Stimulated activated naive CD8-positive, alpha-beta T cell treated with anti-CD3 and anti-CD28 coated beads, Interleukin-15, amount 100 ng/mL, for 72 hours (primary cell): ENCODE results near the gene SDR42E1.
"Not testable (repeated sequence)": the region's sequence is repeated elsewhere in the genome, so short reads cannot be mapped to it uniquely, and the experiment has no call there.

Experiments
- ATAC-seq: fragments of 150-1000 bp; cut with Tn5 transposase; 2 replicates; pipeline ENCODE4 v1.10.0; 2021; ENCODE audit warnings: mild to moderate bottlenecking, moderate library complexity
- DNase-seq, 2 donors: peaks; one replicate each; pipeline ENCODE4 v3.0.0; 2021 to 2022
- H3K27ac Mint-ChIP-seq, 2 donors: one replicate each; pipeline ENCODE4 v1.8.0; 2022; ENCODE audit warnings: mild to moderate bottlenecking in 2 of 2, mixed read lengths in 2 of 2, moderate library complexity in 2 of 2
- H3K27me3 Mint-ChIP-seq: one replicate; pipeline ENCODE4 v1.8.0; 2022; ENCODE audit warnings: mixed read lengths
- H3K4me1 Mint-ChIP-seq: one replicate; pipeline ENCODE4 v1.8.0; 2022; ENCODE audit warnings: mild to moderate bottlenecking, mixed read lengths
- H3K4me3 Mint-ChIP-seq, 2 donors: one replicate each; pipeline ENCODE4 v1.8.0; 2022; ENCODE audit warnings: mild to moderate bottlenecking in 2 of 2, mixed read lengths in 2 of 2, moderate library complexity in 1 of 2
- H3K9me3 Mint-ChIP-seq, 2 donors: one replicate each; pipeline ENCODE4 v1.8.0; 2022; ENCODE audit warnings: mixed read lengths in 2 of 2

SDR42E1 gene

DNA sequence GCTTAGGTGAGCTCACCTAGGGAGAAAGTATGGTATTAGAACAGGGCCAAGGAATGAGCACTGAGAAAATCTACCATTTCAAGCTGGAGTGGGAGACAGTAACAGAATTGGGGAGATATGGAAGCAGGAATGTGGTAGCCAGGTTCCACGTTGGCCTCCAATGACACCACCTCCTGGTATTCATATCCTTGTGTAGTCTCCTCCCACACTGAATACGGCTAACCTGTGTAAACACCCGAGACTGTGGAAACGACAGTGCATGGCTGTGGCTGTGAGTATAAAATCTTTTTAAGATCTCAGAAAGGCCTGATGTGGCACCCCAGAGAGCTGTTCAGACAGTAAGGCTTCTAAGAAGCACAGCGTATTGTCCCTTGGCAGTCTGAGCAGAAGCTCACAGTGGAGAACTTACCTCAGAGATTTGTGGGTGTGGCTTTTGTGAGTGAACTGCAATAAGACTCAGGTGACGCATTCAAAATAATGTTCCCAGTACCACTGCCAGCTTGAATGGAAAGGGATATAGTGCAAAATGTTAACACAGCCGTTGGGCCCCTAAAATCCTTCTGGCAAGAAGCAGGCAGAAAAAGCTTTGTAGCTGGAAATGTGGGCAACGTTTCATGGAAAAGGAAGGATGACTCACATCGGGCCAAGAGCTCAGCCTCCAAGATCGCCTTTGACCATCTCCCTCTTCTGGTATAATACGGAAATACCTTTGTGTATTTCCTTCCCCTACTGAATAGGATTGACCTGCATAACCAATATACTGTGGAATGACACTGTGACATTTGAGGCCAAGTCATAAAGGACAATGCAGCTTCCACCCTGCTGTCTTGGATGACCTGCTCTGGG, 14.4 kb downstream of the SDR42E1 start:
- Mint-ChIP-seq H3K9me3 (no peaks in the 10 kb centered on the region), H3K4me3 (no peak overlapping the region), H3K27ac (no peak overlapping the region), H3K27me3 (no peaks in the 10 kb centered on the region), H3K4me1 (no peaks in the 10 kb centered on the region)
- DNase-seq = no peak
- no peak for ATAC-seq

DNA sequence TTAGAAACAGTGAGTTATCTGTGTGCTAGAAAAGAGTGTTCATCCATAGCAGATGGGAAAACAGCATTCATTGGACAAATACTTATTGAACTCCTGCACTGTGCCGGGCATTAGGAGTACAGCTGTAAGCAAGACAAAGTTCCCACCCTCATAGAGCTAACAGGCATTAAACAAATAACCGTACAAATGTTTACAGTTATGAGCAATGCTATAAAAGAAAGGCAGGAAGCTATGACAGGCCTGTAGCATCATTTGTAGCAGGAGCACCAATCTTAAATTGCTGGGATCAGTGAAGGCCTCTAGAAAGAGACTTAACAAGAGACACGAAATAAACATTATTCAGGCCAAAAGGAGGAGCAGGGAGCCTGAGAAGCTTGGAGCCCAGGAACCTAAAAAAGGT, 15.6 kb downstream of the SDR42E1 start:
- no peak for DNase-seq
- no peak for ATAC-seq
- H3K27ac Mint-ChIP-seq = peak overlapping the region in 1 of 2 donors; percentile 66
- H3K27me3 Mint-ChIP-seq = no peaks in the 10 kb centered on the region
- no peak overlapping the region for H3K4me3 Mint-ChIP-seq
- H3K9me3 Mint-ChIP-seq = no peaks in the 10 kb centered on the region
- H3K4me1 Mint-ChIP-seq = no peaks in the 10 kb centered on the region

DNA sequence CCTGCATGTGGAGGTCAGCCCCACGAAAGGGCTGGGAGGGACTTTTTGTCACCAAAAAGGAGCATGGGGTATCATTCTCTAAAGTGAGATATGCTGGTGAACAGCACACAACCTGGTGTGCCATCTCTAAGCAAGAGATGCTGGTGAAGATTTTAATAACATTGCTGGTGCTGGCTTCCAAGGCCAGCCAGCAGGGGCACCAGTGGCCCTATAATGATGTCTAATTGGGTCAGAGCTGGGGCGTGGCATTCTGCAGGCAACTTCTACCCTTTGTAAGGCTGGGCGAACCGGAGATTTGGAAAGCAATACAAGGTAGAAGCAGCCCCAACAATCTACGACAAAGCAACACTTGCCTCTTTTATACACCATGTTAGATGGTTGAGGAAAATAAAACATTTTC, 16.8 kb downstream of the SDR42E1 start:
- Mint-ChIP-seq H3K4me3 (no peak overlapping the region), H3K27me3 (no peaks in the 10 kb centered on the region), H3K27ac (no peak overlapping the region), H3K9me3 (no peaks in the 10 kb centered on the region), H3K4me1 (no peaks in the 10 kb centered on the region)
- ATAC-seq = no peak
- DNase-seq = no peak

DNA sequence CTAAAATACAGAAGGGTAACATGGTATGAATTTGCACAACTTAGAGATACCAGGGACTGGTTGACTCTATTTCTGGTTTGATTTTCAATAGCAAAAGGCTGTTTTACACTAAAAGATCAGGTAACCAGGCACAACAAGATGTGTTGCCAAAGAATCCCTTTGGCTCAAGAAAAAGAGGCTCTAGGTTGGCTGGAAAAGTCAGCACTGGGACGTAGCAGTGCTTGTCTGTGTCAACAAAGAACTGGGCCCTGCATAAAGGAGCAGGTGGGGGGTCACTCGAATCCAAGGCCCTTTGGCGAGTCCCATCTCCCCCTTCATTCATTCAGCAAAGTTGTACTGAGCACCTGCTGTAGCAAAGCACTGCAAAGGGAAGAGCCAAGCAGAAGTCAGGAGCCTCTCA, 18.4 kb downstream of the SDR42E1 start:
- no peaks in the 10 kb centered on the region for H3K27me3 Mint-ChIP-seq
- DNase-seq (no peak), ATAC-seq (no peak)
- no peaks in the 10 kb centered on the region for H3K9me3 Mint-ChIP-seq
- no peak overlapping the region for H3K4me3 Mint-ChIP-seq
- no peak overlapping the region for H3K27ac Mint-ChIP-seq
- H3K4me1 Mint-ChIP-seq = no peaks in the 10 kb centered on the region

DNA sequence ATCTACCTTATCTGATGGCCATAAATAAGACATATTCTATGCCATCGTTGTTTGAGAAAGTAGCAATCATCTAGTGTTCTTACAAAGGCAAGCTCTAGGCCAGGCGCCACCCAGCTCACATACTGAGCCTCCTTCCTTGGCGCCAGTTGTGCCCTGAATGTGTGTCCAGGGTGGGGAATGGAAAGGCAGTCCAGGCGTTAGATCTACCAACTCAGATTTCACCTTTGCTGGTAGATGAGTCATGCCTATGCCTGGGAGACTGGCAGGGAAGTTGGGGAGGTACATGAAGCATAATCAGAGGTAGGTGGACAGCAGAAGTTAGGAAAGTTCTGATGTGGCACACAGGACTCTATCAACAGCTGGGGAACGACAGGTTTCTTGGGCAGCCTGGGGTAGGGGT, 23.6 kb downstream of the SDR42E1 start:
- no peaks in the 10 kb centered on the region for H3K9me3 Mint-ChIP-seq
- no peak overlapping the region for H3K4me3 Mint-ChIP-seq

DNA sequence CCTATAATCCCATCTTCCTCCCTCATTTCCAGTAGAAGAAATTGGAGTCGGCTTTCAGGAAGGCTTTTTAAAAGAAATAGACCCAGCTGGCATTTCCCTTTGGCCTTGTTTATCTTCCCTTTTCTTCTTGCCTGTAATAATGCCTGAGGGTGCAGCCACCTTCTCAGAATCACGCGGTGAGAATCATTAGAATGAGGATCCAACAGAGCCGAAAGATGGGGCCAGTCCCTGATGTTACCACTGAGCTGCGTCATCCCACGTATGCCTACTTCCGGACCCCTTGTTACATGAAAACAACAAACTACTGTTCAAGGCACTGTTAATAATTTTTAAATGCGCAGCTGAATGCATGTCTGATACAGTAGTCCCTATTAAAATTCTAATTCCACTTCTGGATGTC, 24.1 kb downstream of the SDR42E1 start:
- Mint-ChIP-seq H3K4me3 (no peak overlapping the region), H3K27me3 (peaks cover 8% of the 10 kb centered on the region), H3K4me1 (no peaks in the 10 kb centered on the region), H3K9me3 (no peaks in the 10 kb centered on the region), H3K27ac (no peak overlapping the region)
- DNase-seq (no peak), ATAC-seq (no peak)

More for the DNA sequence above, 23.6 kb downstream of the SDR42E1 start:
- DNase-seq (no peak), ATAC-seq (no peak)
- no peak overlapping the region for H3K27ac Mint-ChIP-seq
- H3K4me1 Mint-ChIP-seq = no peaks in the 10 kb centered on the region
- H3K27me3 Mint-ChIP-seq = peaks cover 8% of the 10 kb centered on the region

DNA sequence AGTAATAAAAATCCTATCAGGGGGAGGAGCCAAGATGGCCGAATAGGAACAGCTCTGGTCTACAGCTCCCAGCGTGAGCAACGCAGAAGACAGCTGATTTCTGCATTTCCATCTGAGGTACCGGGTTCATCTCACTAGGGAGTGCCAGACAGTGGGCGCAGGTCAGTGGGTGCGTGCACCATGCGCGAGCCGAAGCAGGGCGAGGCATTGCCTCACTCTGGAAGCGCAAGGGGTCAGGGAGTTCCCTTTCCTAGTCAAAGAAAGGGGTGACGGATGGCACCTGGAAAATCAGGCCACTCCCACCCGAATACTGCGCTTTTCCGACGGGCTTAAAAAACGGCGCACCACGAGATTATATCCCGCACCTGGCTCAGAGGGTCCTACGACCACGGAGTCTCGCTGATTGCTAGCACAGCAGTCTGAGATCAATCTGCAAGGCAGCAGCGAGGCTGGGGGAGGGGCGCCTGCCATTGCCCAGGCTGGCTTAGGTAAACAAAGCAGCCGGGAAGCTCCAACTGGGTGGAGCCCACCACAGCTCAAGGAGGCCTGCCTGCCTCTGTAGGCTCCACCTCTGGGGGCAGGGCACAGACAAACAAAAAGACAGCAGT, 33.8 kb downstream of the SDR42E1 start:
- not testable (repeated sequence) for H3K4me1 Mint-ChIP-seq, ATAC-seq, DNase-seq, H3K27ac Mint-ChIP-seq, H3K27me3 Mint-ChIP-seq, H3K4me3 Mint-ChIP-seq
- H3K9me3 Mint-ChIP-seq = peaks cover 19 to 28% of the 10 kb centered on the region in 2 donors

DNA sequence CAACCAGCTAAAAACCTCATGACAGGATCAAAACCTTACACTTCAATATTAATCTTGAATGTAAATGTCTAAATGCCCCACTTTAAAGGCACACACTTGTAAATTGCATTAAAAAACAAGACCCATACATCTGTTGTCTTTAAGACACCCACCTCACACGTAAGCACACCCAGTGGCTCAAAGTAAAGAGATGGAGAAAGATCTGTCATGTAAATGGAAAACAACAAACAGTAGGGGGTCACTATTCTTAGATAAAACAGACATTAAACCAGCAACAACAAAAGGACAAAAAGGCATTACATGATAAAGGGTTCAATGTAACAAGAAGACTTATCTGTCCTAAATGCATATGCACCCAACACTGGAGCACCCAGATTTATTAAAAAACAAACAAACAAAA, 35.6 kb downstream of the SDR42E1 start:
- no peak overlapping the region for H3K4me3 Mint-ChIP-seq
- H3K4me1 Mint-ChIP-seq = no peaks in the 10 kb centered on the region
- H3K27me3 Mint-ChIP-seq = peaks cover 5% of the 10 kb centered on the region
- DNase-seq = no peak
- H3K27ac Mint-ChIP-seq = no peak overlapping the region
- no peak for ATAC-seq
- peaks cover 36 to 46% of the 10 kb centered on the region in 2 donors for H3K9me3 Mint-ChIP-seq

DNA sequence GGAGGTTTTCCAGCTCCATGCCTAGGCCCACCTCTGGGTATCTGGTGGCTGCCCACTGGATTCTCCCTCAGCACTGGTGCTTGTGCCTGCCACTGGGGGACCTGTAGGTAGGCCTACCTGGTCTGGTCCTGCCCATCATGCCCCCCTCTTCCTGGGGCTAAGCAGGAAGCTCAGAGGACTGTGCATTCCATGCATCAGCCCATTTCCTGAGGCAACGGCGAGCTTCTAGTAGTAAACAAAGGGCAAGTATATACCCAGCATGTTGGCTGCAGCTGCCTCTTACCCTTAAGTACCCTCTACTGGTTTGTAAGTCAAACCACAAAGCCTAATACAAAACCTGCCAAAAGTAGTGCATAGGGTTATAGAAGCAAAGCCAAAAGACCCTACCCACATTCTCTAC, 37.5 kb downstream of the SDR42E1 start:
- no peak overlapping the region for H3K4me3 Mint-ChIP-seq
- ATAC-seq (no peak), DNase-seq (no peak)
- H3K9me3 Mint-ChIP-seq = peaks cover 38 to 46% of the 10 kb centered on the region in 2 donors
- H3K27ac Mint-ChIP-seq = no peak overlapping the region
- no peaks in the 10 kb centered on the region for H3K4me1 Mint-ChIP-seq
- peaks cover 7% of the 10 kb centered on the region for H3K27me3 Mint-ChIP-seq

DNA sequence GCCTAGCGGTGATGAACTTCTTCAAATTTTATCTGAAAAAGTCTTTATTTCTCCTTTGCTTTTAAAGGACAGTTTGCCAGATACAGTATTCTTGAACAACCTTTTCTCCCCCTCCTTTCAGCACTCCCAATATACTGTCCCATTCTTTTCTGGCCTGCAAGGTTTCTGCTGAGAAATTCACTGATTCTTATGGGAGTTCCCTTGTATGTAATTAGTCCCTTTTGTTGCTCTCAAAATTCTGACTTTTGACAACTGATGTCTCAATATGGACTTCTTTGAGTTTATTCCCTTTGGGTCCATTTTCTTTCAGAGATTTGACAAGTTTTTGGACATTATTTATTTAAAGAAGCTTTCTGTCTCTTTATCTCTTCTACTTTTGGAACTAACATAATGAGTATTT, 39.4 kb downstream of the SDR42E1 start:
- DNase-seq (no peak), ATAC-seq (no peak)
- Mint-ChIP-seq H3K27ac (no peak overlapping the region), H3K4me1 (no peaks in the 10 kb centered on the region), H3K27me3 (peaks cover 7% of the 10 kb centered on the region), H3K9me3 (peaks cover 36 to 46% of the 10 kb centered on the region in 2 donors), H3K4me3 (no peak overlapping the region)

DNA sequence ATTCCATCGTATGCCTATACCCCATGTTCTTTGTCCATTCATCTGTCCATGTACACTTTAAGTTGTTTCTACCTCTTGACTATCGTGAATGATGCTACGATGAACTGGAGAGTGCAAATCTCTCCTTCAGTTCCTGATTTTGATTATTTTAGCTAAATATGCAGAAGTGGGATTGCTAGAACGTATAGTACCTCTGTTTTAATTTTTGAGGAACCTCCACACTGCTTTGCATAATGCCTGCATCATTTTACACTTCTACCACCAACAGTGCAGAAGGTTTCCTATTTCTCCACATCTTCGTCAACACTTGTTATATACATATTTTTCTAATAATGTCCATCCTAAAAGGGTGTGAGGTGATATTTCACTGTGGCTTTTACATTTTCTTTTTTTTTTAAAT, 43.9 kb downstream of the SDR42E1 start:
- H3K27me3 Mint-ChIP-seq = peaks cover 21% of the 10 kb centered on the region
- no peak for ATAC-seq
- H3K9me3 Mint-ChIP-seq = peaks cover 17 to 25% of the 10 kb centered on the region in 2 donors
- no peak for DNase-seq
- no peak overlapping the region for H3K27ac Mint-ChIP-seq
- H3K4me3 Mint-ChIP-seq = no peak overlapping the region
- H3K4me1 Mint-ChIP-seq = no peaks in the 10 kb centered on the region

DNA sequence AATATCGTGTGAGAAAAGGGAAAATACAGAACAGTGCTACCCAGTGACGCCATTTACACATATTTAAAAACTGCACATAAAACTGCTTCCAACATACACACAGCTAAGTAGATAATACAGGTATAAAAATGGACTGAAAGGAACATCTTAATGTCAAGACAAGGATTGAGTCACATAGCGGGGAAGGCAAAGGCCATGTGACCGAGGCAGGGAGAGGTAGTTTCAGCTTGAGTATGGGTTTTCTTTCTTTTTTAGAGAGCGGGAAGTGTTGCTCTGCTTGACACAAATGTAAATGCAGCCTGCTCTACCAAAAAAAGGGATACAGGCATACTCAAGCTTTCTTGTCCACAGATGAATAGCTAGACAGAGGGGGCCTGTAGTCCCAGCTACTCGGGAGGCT, 46.5 kb downstream of the SDR42E1 start:
- H3K9me3 Mint-ChIP-seq = peaks cover 0 to 7% of the 10 kb centered on the region in 2 donors
- peaks cover 14% of the 10 kb centered on the region for H3K27me3 Mint-ChIP-seq
- H3K27ac Mint-ChIP-seq = no peak overlapping the region
- no peak overlapping the region for H3K4me3 Mint-ChIP-seq
- H3K4me1 Mint-ChIP-seq = no peaks in the 10 kb centered on the region
- DNase-seq (no peak), ATAC-seq (no peak)

DNA sequence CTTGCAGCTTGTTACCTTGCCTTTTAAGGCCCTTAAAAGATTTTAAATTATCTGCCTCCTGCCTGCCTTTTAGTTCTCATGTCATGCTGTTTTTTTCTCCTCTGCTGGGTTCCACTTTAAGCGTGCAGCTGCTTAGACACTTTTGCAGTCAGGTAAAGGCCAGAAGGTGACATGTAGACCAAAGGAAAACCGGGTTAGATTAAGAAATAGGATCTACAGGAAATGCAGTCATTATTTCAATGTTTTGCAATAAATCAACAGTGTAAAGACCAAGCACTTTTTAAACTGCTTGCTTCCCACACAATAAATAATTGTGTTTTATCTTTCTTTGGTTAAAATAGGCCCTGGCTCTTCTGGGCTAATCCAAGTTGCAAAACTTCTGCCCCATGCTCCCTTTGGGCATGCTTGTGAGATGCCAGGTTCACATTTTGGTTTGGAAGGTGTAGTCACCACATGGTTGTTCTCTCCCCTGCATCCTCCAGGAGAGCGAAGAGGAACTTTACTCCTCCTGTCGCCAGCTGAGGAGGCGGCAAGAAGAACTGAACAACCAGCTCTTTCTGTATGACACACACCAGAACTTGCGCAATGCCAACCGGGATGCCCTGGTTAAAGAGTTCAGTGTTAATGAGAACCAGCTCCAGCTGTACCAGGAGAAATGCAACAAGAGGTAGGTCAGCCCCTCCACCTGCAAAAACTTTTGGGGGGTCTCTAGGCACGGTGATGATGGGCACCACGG, 54.9 kb downstream of the SDR42E1 start:
- peaks cover 2 to 9% of the 10 kb centered on the region in 2 donors for H3K9me3 Mint-ChIP-seq
- no peak for ATAC-seq

DNA sequence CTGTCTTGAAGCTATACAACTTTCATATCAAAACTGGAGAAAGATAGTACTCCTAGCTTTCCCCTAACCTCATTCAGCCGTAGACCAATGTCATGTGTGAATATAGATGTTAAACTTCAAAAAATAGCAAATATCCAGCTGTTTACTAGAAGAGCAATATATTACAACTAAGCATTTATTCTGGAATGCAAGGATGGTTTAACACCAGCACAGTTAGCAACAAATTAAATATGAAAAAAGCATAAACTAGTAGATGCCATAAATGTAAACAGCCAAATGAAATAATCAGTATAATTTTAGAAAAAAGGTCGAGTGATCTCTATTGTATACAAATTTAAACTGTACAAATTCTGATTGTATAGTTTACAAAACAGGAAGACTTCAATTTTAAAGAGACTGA, 59.7 kb downstream of the SDR42E1 start:
- no peak for ATAC-seq
- no peak overlapping the region for H3K27ac Mint-ChIP-seq
- H3K9me3 Mint-ChIP-seq = peaks cover 11 to 15% of the 10 kb centered on the region in 2 donors
- no peaks in the 10 kb centered on the region for H3K4me1 Mint-ChIP-seq
- H3K27me3 Mint-ChIP-seq = no peaks in the 10 kb centered on the region
- no peak overlapping the region for H3K4me3 Mint-ChIP-seq
- DNase-seq = no peak

More for the DNA sequence above, 54.9 kb downstream of the SDR42E1 start:
- no peak for DNase-seq
- no peaks in the 10 kb centered on the region for H3K4me1 Mint-ChIP-seq
- H3K4me3 Mint-ChIP-seq = no peak overlapping the region
- no peak overlapping the region for H3K27ac Mint-ChIP-seq
- no peaks in the 10 kb centered on the region for H3K27me3 Mint-ChIP-seq

DNA sequence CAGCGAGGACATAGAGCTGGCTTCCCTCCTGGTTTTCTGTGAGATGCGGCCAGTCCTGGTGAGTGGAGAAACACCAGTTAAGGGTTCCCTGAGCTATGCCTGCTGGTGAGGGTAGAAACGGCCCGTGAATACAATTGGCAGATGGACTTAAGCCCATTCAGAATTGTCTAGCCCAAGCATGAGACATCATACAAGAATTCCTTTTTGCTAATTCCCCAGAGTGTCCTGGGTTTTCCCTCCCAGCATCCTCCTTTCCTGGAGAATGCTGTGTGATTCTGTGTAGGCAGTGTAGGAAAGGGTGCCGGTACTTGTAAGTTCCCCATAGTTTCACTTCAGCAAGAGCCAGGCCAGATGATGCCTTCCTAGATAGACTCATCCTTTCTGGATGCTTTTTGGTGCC, 65.1 kb downstream of the SDR42E1 start:
- no peak for DNase-seq
- Mint-ChIP-seq H3K9me3 (peaks cover 7% of the 10 kb centered on the region in 2 donors), H3K27ac (no peak overlapping the region), H3K27me3 (no peaks in the 10 kb centered on the region), H3K4me3 (no peak overlapping the region), H3K4me1 (no peaks in the 10 kb centered on the region)
- no peak for ATAC-seq

DNA sequence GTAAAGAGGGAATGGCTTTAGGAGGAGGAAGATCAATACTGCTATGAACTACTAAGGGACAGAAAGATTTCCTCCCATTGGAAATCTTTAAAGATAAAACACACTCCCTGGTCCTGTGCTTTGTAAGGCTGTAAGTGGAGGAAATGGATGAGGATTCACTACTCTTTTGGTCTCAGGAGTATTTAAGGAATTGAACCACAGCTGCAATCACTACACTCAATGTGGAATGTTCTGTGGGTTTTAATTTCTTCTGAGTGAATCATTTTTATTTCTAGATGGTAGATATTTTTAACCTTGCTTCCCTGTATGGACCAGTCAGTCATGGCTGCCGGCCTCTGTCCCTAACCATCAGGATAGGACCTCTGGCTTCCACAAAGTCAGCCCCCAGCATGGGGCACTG, 65.6 kb downstream of the SDR42E1 start:
- no peak overlapping the region for H3K4me3 Mint-ChIP-seq
- DNase-seq (no peak), ATAC-seq (no peak)
- H3K27ac Mint-ChIP-seq = no peak overlapping the region
- no peaks in the 10 kb centered on the region for H3K27me3 Mint-ChIP-seq
- no peaks in the 10 kb centered on the region for H3K4me1 Mint-ChIP-seq
- peaks cover 1 to 7% of the 10 kb centered on the region in 2 donors for H3K9me3 Mint-ChIP-seq
